Activated effector memory CD4-positive, alpha-beta T cell treated with anti-CD3 and anti-CD28 coated beads, Interleukin-2, amount 50 U/mL, for 16 hours (primary cell): ENCODE data around the gene CBLL1.

Experiments used
- DNase-seq: peaks from one replicate; pipeline ENCODE4 v3.0.0-alpha.2; 2020

The CBLL1 gene

GRCh38 chr7:107743567-107744344, at the start of gene CBLL1:
CBLL1 (plus strand) TSS chr7:107744142; CDS start chr7:107744164, 22 bp downstream.
- peak; percentile 100 for DNase-seq

GRCh38 chr7:107694386-107694785, 49.6 kb upstream of the CBLL1 start:
- DNase-seq: no peak

GRCh38 chr7:107696330-107696946, 47.5 kb upstream of the CBLL1 start:
- DNase-seq: no peak

- no peak for DNase-seq
Measured at GRCh38 chr7:107697321-107698049, 46.5 kb upstream of the CBLL1 start.

GRCh38 chr7:107700570-107700969, 43.4 kb upstream of the CBLL1 start:
- DNase-seq: no peak

- no peak for DNase-seq
Measured at GRCh38 chr7:107701191-107701590, 42.8 kb upstream of the CBLL1 start.

GRCh38 chr7:107703219-107703618, 40.7 kb upstream of the CBLL1 start:
- no peak for DNase-seq

- DNase-seq: no peak
Measured at GRCh38 chr7:107703872-107704271, 40.1 kb upstream of the CBLL1 start.

- no peak for DNase-seq
Measured at GRCh38 chr7:107708956-107709355, 35.0 kb upstream of the CBLL1 start.

GRCh38 chr7:107711301-107711700, 32.6 kb upstream of the CBLL1 start:
- DNase-seq: no peak

- DNase-seq: no peak
Measured at GRCh38 chr7:107712025-107712424, 31.9 kb upstream of the CBLL1 start.

GRCh38 chr7:107712896-107713295, 31.0 kb upstream of the CBLL1 start:
- no peak for DNase-seq

- no peak for DNase-seq
Measured at GRCh38 chr7:107715531-107715930, 28.4 kb upstream of the CBLL1 start.

GRCh38 chr7:107718456-107719193, 25.3 kb upstream of the CBLL1 start:
- DNase-seq: no peak

- DNase-seq: no peak
Measured at GRCh38 chr7:107721286-107721685, 22.7 kb upstream of the CBLL1 start.

GRCh38 chr7:107723255-107723654, 20.7 kb upstream of the CBLL1 start:
- DNase-seq: no peak

- DNase-seq: peak; percentile 71
Measured at GRCh38 chr7:107725138-107725740, 18.7 kb upstream of the CBLL1 start.

GRCh38 chr7:107726356-107727130, 17.4 kb upstream of the CBLL1 start:
- DNase-seq: no peak

- DNase-seq: no peak
Measured at GRCh38 chr7:107728276-107728675, 15.7 kb upstream of the CBLL1 start.

GRCh38 chr7:107742678-107743566, 1.0 kb upstream of the CBLL1 start:
- DNase-seq: no peak

GRCh38 chr7:107744345-107744750, 406 bp downstream of the CBLL1 start:
- no peak for DNase-seq
